Measurements from ENCODE around the gene RAD51B. TPM values are rescaled to one million over a fixed set of nuclear protein-coding genes. Genes with fewer than 3 reads are reported as not detected.

The RAD51B gene
- total and polyA plus RNA-seq, 3 donors from 2014 or later = 5.5 to 22.5 (median 19.1) TPM

- 94 to 96% methylated on average over 4 of the region's 4 CpGs for WGBS, 2 donors
- Histone ChIP-seq H3K27me3 (no peaks in the 10 kb centered on the region), H3K27ac (no peak overlapping the region), H3K4me1 (peaks cover 14% of the 10 kb centered on the region), H3K4me3 (no peak overlapping the region), H3K9me3 (no peaks in the 10 kb centered on the region), H3K36me3 (ENCODE audit: low read depth, missing control alignments) (no peaks in the 10 kb centered on the region)
- DNase-seq = no peak
- intact Hi-C loops (cut with DNase I; ENCODE audit: low total_unique reads) = no loop called here
- TF ChIP-seq CTCF (IDR thresholded peaks at IDR 0.05) = no peak
- TF ChIP-seq POLR2A (IDR thresholded peaks at IDR 0.05) = no peak
Measured at GRCh38 chr14:68474741-68475140, 655.2 kb downstream of the RAD51B start.

GRCh38 chr14:68475802-68476201 is 656.2 kb downstream of the RAD51B start:
- intact Hi-C loops (cut with DNase I; ENCODE audit: low total_unique reads) = no loop called here
- Histone ChIP-seq H3K4me1 (peaks cover 3% of the 10 kb centered on the region), H3K4me3 (no peak overlapping the region), H3K9me3 (no peaks in the 10 kb centered on the region), H3K36me3 (ENCODE audit: low read depth, missing control alignments) (no peaks in the 10 kb centered on the region), H3K27ac (peak overlapping the region in 1 of 2 donors; percentile 26), H3K27me3 (no peaks in the 10 kb centered on the region)
- TF ChIP-seq POLR2A (IDR thresholded peaks at IDR 0.05) (no peak), CTCF (IDR thresholded peaks at IDR 0.05) (no peak)
- DNase-seq = no peak

- intact Hi-C loops (cut with DNase I; ENCODE audit: low total_unique reads) = no loop called here
- Histone ChIP-seq H3K4me3 (no peak overlapping the region), H3K27me3 (no peaks in the 10 kb centered on the region), H3K4me1 (no peaks in the 10 kb centered on the region), H3K9me3 (no peaks in the 10 kb centered on the region), H3K36me3 (ENCODE audit: low read depth, missing control alignments) (no peaks in the 10 kb centered on the region), H3K27ac (peak overlapping the region in 1 of 2 donors; percentile 26)
- 77 to 80% methylated on average over 10 of the region's 10 CpGs for WGBS, 2 donors
- DNase-seq = no peak
- TF ChIP-seq CTCF (IDR thresholded peaks at IDR 0.05) (no peak), POLR2A (IDR thresholded peaks at IDR 0.05) (no peak)
Measured at GRCh38 chr14:68476212-68477109, 656.9 kb downstream of the RAD51B start.

- no peak for DNase-seq
- Histone ChIP-seq H3K4me1 (no peaks in the 10 kb centered on the region), H3K27me3 (no peaks in the 10 kb centered on the region), H3K36me3 (ENCODE audit: low read depth, missing control alignments) (no peaks in the 10 kb centered on the region), H3K4me3 (no peak overlapping the region), H3K27ac (peak overlapping the region in 1 of 2 donors; percentile 3), H3K9me3 (no peaks in the 10 kb centered on the region)
- WGBS, 2 donors = 95 to 100% methylated on average over 2 to 4 of the region's 4 CpGs
- intact Hi-C loops (cut with DNase I; ENCODE audit: low total_unique reads) = no loop called here
- no peak for TF ChIP-seq POLR2A (IDR thresholded peaks at IDR 0.05)
- TF ChIP-seq CTCF (IDR thresholded peaks at IDR 0.05) = no peak
Measured at GRCh38 chr14:68477110-68477455, 657.5 kb downstream of the RAD51B start.
